Activated CD4-positive, alpha-beta T cell treated with anti-CD3 and anti-CD28 coated beads for 24 hours (primary cell): Measurements from ENCODE around the gene PBX2.
"Not testable (repeated sequence)": the region's sequence is repeated elsewhere in the genome, so short reads cannot be mapped to it uniquely, and the experiment has no call there.

Experiments used
- DNase-seq, 2 donors: peaks; one replicate each; pipeline ENCODE4 v3.0.0-alpha.2; 2020; ENCODE audit warnings: low read depth in 2 of 2

Gene PBX2, protein sequence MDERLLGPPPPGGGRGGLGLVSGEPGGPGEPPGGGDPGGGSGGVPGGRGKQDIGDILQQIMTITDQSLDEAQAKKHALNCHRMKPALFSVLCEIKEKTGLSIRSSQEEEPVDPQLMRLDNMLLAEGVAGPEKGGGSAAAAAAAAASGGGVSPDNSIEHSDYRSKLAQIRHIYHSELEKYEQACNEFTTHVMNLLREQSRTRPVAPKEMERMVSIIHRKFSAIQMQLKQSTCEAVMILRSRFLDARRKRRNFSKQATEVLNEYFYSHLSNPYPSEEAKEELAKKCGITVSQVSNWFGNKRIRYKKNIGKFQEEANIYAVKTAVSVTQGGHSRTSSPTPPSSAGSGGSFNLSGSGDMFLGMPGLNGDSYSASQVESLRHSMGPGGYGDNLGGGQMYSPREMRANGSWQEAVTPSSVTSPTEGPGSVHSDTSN

DNA sequence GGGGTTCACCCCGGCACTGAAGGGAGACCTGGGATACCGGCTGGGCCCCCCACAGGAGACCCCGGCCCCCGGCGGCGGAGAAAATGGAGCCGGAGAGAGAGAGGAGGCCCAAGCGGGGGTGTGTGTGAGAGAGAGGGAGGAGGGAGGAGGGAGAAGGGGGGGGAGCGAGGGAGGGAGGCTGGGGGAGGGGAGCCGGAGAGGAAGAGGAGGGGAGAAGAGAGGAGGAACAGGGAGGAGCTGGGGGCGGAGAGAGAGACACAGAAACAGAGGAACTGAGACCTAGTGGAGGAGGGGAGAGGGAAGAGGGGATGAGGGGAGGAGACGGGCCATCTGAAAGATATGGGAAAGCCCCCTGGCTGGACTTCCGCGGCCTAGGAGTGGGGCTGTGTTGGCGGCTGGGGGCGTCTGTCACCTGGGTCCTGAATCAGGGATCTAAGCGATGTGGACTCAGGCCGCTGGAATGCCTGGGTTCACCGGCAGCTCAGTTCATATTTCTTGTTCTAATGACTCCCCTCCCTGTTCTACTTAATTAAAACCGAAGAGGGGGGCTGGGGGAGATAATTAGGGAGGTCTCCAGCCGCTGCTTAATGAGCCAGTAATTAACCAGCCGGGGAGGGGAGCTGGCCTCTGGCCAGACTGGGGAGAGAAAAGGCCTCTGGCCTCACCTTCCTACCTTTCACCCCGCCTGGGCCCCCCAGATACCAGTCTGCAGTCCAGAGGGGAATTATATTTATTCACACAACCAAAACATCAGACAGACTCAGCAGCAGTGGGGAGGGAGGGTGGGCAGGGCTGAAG, at the start of gene PBX2:
Gene PBX2, minus strand, starts transcription at position 149 of the 798 bp plus-strand sequence. CDS start 287 bp downstream, outside the sequence.
- peak; percentile 75 to 86 for DNase-seq

DNA sequence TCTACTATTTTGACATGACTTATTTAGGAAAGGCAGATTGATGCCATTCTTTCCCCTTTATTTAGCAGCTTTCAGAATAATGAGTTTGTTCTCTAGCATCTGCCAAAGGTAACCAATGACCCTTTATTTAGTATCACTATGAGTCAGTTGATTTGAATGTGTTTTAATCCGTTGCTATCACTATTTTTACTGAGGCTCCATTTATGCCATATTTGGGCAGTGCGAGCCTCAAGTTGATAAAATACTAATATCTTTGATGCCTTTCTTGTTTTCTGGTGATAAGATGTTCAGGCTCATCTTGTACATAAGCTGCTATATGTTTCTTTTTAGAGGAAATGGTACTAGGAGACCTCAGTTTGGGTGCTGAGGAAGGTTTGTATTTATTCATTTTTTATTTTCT, 49.5 kb upstream of the PBX2 start:
- no peak for DNase-seq

DNA sequence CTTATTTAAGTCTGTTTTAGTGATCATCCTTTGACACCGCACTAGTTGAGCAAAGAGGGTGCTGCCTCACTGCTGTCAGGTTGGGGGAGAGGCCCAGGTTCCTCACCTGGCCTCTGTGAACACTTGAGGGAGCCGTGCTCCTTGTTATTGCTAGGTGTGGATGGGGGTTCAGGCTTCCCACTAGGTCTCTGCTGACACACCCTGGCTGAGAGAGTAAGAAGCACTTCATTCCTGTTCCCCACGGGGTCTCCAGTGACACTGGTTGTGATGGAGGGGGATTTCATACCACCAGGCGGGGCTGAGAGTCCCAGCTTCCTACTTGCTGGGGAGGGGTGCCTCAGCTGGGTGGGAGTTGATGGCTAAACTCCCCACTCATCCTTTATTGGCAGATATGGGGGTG, 44.9 kb upstream of the PBX2 start:
- no peak for DNase-seq

DNA sequence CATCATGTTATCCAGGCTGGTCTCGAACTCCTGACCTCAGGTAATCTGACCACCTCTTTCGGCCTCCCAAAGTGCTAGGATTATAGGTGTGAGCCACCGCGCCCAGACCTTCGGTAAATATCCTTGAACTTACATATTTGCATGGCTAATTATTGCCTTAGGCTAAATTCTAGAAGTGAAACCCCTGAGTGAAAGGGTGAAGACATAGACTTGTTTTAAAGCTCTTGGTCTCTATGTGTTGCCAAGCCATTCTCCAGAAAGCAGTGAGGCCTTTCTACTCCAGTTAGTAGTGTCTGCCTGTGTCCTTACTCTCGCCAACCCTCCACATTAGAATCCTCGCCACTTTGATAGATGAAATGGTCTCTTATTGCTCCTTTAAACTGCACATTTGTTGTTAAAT, 36.4 kb upstream of the PBX2 start:
- DNase-seq: no peak

DNA sequence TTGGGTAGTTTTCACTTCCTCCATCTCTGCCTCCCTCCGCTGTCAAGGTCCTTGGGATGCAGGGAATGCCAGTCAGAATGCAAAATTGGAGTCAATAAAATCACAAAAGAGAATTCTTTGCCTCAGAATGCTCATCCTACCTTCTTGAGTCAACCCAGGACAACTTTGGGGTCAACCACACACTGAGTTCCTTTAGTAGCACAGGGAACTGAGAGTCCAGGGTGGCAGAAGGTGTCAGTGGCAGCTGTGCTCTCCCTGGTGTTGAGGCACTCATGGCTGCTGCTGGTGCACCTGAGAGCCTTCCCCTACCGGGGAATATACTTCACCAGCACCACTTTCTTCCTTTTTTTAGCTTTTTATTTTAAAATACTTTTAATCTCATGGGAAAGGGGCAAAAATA, 34.7 kb upstream of the PBX2 start:
- DNase-seq: no peak

DNA sequence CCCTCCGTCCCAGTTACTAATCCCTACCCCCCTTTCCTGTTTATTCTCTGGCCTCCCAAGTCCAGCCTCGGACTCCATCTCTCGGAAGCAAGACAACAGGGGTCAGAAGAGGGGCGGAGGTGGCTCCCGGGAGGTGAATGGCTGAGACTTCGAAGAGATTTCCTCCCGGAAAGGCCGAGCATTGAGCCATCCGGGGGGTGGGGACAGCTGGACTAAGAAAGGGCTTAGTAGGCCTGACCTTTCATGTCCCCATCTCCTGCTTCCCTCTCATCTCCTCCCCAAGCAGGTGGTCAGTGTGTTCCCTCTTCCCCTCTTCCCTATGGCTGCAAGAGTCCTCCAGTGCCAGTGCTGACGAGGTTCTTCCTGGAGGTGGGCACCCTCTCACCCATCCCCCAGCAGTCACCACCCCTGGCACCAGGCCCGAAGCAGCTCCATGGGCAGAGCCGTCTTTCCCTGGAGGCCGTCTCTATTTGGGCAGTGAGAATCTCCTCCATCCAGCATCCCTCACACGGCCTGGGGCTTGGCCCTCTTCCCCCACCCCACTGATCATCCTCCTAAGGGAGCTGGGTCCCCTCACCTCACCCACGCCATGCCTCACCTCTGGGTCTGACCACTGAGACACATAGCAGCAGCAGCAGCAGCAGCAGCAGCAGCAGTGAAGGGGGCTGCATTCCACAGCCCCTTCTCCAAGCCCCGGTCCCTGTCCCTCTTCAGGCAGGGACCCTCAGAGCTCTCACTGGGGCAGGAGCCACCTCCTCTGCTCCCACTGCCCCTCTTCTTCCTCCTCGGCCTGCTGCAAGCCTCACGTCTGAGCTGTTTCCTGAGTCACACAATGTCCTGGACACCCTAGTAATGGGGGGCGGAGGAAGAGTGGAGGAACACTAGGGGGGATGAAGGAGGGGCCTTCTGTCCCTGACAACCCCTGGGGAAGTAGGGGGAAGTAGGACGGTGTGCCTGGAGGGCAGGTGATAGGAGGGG, 33.5 kb upstream of the PBX2 start, which contains the start of gene NOTCH4:
Gene NOTCH4, minus strand, starts transcription at position 810 of the 978 bp plus-strand sequence. Its CDS starts 139 bp downstream, at position 671.
- no peak for DNase-seq

DNA sequence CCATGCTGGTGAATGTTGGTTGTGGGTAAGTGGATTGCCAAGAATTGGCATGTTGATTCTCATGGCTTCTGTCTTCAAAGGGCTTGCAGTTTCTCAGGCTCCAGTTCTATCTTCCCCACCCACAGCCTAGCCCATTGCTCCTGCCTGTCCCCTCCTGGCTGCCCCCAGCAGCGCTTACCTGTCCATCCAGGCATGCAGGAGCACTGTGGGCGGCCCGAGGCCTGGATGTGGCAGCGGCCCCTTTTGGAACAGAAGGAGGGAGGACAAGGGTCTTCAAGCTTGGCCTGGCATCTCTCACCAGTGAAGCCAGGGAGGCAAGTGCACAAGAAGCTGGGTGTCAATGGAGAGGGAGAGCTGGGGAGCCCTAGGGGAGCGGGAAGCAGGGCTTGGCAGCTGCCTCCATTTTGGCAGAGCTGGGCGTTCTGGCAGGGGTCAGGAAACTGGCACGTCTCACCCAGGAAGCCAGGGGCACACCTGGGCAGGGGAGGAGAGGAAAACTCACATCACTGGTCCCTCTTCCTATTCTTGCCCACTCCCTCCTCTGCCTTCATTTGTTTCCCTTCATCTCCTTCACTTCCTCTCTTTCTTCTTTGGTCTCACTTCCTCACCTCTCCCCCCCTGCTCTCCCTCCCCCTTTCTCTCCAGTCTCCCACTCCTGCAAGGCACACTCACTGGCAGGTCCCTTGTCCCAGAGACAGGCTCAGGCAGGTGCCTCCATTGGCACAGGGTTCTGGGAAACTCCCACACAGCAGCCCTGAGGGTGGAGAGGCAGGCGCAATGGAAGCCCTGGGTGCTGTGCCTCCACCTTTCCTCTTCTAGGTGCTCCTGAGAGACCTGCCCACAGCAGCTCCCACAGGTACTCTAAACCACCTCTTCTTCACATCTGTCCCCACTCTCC, 32.6 kb upstream of the PBX2 start:
- DNase-seq: no peak

DNA sequence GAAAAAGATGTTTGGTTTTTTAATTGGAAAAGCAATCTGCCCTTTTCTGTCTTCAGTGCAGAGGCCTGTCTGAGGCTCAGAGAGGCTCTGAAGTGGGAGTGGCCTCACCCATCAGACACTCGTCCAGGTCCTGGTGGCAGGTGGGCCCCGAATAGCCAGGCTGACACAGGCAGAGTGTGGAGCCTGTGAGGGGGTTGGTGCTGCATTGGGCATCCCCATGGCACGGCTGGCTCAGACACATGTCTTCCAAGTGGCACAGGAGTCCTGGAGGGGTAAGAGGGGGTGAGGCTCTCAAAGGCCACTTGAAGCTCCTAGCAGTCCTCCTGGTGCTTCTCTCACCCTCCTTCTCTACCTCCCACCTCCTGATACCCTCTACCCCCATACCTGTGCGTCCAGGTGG, 30.0 kb upstream of the PBX2 start:
- DNase-seq: no peak

DNA sequence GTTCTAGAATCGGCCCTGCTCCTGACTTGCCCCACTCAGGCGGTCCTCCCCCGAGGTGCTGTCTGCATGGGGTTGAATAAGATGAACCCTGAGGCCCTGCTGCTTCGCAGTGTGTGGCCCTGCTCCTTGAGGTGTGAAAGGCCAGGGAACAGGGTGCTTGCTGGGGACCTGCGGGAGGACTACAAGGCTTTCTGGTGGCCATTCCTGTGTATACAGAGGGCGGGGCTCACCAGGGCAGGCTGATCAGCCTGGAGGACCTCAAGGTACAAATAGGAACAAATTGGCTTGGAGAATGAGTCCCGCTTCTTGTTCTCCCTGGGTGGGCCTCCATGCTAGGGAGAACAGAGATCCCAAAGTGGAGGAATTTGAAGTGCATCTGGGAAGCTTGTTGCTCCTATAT, 28.2 kb upstream of the PBX2 start:
- no peak for DNase-seq

DNA sequence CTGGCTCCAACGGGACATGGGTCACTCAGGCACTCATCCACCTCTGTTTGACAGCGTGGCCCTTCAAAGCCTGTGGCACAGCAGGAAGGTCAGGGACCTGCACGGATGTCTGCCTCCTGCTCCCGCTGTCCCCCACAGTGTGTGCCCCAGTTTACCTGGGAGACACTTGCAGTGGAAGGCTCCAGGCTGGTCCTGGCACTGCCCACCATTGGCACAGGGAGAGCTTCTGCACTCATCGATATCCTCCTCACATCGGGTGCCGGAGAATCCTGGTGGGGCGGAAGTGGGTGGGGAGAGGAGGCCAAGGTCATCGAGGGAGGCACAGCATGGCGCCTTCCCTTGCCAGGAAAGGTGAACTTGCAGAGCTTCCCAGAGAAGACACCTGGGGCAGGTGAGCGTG, 27.0 kb upstream of the PBX2 start:
- DNase-seq: no peak

DNA sequence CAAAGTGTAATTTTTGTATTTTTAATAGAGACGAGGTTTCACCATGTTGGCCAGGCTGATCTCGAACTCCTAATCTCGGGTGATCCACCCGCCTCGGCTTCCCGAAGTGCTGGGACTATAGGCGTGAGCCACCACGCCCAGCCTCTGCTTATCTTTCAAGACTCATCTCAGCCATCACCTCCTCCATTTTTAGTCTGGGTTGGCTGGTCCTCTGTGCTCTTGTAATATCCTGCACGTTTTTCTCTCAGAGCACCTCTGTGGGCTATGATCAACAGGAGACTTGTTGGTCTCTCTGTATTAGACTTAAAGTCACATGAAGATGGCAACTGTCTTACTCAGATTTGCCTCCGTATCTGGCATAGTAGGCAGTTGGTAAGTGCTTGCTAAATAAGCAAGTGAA, 26.3 kb upstream of the PBX2 start:
- DNase-seq: no peak

DNA sequence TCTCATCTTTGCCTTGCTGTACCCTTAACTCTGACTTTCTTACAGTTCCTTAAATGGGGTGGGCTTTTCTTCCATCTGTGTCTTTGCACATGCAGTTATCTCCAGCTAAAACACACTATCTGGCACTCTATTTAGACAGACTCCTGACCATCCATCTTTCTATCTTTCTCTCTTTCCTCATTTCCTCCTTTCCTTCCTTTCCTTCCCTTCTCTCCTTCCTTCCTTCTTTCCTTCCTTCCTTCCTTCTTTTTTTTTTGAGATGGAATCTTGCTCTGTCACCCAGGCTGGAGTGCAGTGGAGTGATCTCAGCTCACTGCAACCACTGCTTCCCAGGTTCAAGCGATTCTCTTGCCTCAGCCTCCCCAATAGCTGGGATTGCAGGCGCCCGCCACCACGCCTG, 25.6 kb upstream of the PBX2 start:
- no peak for DNase-seq

DNA sequence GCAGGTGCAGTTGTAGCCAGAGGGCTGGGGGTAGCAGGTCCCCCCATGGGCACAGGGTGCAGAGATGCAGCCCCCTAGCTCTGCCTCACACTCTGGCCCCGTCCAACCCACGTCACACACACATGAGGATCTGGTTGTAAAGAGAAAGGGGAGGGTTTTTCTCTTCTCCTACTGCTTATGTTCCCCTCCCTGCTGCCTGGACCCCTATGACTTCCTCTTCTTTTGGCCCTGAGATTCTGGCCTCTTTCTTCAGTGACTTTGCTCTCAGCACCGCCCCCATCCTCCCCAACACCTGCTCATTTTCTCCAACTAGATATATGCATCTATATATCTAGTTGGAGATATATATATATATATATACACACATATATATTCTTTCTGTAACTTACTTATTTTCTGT, 24.1 kb upstream of the PBX2 start:
- no peak for DNase-seq

DNA sequence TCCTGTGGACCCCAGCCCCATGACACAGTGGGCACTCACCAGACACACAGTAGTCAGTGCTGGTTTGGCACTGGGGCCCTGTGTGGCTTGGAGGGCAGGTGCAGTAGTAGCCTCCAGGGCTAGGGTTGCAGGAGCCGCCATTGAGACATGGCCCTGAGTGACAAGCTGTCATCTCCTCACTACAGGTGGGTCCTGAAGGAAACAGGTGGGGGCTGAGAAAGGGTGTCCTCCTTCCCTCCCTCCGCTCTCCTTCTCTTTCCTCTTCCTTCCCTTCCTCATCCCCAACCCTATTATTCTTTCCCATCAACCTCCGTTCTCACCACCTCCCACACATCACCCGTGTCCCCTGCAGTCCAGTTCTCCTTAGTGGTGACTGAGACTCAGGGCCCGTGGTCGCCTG, 23.6 kb upstream of the PBX2 start:
- no peak for DNase-seq

DNA sequence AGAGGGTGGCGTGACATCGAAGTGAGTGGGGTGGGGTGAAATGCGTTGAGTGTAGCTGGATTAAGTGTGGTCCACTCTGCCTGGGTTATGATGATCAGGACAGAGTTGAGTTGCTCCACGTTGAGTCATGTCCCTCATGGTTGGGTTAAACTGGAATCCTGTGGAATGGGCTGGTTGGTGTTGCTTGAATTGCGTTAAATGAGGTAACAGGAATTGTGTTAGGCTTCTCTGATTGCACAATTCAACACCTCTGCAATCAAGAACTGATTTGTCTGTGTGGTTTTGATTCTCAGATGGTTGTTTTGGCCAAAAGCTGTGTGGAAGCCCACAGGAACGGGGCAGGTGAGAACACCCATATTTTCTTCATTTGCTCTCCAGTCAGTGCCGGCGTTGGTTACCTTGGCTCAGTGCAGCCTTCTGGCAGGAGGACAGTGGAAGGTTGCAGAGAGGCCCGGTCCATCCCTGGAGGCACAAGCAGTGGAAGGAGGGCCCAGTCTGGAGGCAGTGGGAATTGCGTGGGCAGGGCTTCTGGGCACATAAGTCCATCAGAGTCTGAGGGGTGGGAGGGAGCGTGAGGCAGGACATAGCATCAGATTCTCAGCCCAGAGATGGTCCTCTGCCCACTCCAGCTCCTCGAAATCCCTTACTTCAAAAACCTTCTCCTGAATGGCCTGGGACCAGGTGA, 22.2 kb upstream of the PBX2 start:
- no peak for DNase-seq

DNA sequence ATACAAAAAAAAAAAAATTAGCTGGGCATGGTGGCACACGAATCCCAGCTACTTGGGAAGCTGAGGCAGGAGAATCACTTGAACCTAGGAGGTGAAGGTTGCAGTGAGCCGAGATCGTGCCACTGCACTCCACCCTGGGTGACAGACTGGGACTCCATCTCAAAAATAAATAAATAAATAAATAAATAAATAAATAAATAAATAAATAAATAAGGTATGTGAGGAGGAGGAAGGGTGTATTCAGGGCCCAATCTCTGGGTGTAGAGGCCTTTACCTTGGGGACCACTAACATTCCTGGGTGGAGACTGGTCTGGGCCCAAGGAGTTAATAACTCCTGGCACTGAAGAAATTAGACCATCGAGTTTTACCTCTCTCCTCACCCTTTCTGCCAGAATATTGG, 21.4 kb upstream of the PBX2 start:
- DNase-seq: not testable (repeated sequence)

DNA sequence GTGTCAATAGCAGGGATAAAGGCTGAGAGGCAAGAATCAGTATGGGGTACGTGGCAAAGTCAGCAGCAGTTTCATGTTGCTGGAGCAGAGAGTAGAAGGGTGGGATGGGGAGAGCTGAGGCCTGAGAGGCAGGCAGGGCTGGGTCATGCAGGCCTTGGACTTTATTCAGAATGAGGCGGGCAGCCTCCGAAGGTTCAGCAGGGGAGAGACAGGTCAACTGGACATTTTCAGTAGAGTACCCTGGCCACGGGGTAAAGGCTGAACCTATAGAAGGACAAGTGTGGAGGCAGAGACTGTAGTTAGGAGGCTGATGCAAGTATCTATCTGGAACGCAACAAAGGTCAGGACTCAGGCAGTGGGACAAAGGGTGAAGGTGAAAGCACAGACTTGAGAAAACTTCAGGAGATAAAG, 20.2 kb upstream of the PBX2 start:
- no peak for DNase-seq

DNA sequence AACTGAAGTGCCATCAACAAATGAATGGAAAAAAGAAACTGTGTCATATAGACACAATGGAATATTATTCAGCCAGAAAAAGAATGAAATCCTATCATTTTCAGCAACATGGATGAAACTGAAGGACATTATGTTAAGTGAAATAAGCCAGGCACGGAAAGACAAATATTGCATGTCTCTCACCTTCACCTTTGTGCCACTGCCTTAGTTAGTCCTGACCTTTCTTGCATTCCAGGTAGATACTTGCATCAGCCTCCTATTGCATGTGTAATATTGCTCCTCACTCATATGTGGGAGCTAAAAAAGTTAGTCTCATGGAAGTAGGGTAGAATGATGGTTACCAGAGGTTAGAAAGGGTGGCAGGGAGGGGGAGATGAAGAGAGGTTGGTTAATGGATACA, 19.0 kb upstream of the PBX2 start:
- no peak for DNase-seq

DNA sequence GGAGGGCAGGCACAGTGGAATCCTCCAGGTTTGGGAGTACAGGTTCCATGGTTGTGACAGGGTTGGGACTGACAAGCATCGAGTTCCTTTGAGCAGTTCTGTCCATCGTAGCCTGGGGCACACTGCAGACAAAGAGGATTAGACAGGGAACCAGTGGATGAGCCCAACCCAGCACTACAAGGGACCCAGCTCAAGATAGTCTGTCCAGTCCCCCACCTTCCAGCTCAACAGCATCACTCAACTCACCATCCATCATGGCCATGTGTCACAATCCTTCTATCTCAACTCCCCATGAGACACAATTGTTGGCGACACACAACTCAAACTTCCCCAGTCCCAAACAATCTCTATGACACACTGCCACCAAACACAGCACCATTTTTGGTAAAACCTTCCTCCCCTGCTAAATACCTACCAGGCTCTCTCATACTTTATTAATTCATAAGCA, 14.3 kb upstream of the PBX2 start:
- no peak for DNase-seq
